NOMO-1 (cell line): Measurements from ENCODE around the gene KRTAP5-1.
"Not testable (repeated sequence)": the region's sequence is repeated elsewhere in the genome, so short reads cannot be mapped to it uniquely, and the experiment has no call there.

Experiments used
- DNase-seq, 2 experiments: peaks; one replicate each; lab custom pipeline; 2025; ENCODE audit not compliant: unreplicated experiment in 2 of 2; lab: John Stamatoyannopoulos, UW

Gene KRTAP5-1, protein sequence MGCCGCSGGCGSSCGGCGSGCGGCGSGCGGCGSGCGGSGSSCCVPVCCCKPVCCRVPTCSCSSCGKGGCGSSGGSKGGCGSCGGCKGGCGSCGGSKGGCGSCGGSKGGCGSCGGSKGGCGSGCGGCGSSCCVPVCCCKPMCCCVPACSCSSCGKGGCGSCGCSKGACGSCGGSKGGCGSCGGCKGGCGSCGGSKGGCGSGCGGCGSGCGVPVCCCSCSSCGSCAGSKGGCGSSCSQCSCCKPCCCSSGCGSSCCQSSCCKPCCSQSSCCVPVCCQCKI

DNA sequence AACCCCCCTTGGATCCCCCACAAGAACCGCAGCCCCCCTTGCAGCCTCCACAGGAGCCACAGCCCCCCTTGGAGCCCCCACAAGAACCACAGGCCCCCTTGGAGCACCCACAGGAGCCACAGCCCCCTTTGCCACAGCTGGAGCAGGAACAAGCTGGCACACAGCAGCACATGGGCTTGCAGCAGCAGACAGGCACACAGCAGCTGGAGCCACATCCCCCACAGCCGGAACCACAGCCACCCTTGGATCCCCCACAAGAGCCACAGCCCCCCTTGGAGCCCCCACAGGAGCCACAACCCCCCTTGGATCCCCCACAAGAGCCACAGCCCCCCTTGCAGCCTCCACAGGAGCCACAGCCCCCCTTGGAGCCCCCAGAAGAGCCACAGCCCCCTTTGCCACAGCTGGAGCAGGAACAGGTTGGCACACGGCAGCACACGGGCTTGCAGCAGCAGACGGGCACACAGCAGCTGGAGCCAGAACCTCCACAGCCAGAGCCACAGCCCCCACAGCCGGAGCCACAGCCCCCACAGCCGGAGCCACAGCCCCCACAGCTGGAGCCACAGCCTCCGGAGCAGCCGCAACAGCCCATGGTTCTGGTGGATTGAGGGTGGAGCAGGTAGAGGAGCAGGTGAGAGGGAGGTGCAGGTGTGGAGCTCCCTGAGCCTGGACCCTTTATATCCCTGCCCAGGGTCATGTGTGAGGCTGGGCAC is at the start of gene KRTAP5-1:
Gene KRTAP5-1 (minus strand): TSS at position 623 of the 710 bp plus-strand sequence. CDS start 34 bp downstream, at position 589.
- DNase-seq = not testable (repeated sequence)

DNA sequence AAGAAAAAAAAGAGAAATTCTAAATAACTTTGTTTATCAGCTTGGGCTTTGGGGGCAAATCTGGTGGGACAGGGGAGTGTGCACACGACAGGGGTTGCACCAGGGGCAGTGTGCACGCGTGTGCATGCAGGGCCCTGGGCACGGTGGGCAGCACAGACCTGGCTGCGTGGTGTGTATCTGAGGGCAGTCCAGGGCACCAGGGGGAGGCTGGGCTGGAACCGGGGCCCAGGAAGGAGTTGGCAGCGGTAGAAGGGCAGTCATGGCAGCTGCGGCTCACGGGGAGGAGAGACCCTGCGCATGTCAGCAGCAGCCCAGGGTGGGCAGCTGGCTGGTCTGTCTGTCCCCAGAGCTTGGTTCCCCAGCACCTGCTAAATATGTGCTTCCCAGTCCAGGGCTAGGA is 48.8 kb upstream of the KRTAP5-1 start:
- DNase-seq = no peak

DNA sequence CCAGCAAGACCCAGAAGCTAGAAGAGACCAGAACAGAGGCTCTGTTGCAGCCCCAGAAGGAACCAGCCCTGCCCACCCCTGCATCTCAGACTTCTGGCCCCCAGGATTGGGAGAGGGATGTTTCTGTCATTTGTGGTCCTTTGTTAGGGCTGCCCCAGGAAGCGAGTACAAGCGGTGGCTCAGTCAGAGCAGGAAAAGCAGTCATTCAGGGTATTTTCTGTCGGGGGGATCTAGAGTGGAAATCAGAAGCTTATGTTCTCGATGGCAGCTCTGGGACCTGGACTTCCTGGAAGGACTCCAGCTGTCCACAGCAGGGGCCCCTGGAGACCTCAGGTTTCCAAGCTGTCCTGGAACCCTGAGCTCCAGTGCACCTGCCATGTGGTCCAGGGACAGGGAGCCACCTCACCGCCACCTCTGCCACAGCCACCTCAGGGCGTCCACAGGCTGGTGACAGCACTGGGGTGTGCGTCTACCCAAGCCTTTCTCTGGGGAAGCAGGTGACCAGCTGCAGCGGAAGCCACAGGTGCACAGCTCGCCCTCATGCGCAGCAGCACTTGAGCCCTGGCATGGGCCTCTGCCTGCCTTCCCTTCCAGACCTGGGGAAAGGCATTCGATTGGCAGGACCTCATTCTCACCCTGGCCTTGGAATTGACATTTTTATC is 47.1 kb upstream of the KRTAP5-1 start:
- DNase-seq = no peak

DNA sequence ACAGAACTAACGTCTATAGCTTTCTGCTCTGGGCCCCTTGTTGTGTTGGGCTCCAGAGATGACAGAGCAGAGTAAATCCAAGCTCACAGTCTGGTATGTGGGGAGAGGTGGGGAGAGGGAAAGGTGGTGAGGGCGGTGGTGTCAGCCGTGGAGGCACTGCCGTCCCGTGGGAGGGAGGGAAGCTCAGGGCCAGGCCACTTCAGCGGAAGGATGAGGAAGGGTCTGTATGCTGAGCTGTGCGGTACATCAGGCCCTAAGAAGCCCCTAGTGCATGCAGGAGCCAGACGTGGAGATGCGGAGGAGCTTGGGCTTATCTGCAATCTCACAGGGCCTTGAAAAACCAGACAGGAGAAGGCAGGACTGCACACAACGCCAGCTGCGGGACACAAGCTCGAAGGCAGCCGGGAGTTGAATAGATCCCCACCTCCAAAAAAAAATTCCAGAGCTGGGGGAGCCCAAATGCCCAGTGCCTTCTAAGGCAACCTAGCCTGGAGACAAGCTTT is 46.0 kb upstream of the KRTAP5-1 start:
- no peak for DNase-seq

DNA sequence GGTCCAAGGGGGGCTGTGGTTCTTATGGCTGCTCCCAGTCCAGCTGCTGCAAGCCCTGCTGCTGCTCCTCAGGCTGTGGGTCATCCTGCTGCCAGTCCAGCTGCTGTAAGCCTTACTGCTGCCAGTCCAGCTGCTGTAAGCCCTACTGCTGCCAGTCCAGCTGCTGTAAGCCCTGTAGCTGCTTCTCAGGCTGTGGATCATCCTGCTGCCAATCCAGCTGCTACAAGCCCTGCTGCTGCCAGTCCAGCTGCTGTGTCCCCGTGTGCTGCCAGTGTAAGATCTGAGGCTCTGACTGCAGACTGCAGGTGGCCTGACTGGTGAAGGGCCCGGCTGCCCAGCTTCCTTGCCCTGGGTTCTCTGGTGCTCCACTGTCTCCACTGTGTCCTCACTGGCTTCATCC is 45.2 kb upstream of the KRTAP5-1 start:
- no peak for DNase-seq

DNA sequence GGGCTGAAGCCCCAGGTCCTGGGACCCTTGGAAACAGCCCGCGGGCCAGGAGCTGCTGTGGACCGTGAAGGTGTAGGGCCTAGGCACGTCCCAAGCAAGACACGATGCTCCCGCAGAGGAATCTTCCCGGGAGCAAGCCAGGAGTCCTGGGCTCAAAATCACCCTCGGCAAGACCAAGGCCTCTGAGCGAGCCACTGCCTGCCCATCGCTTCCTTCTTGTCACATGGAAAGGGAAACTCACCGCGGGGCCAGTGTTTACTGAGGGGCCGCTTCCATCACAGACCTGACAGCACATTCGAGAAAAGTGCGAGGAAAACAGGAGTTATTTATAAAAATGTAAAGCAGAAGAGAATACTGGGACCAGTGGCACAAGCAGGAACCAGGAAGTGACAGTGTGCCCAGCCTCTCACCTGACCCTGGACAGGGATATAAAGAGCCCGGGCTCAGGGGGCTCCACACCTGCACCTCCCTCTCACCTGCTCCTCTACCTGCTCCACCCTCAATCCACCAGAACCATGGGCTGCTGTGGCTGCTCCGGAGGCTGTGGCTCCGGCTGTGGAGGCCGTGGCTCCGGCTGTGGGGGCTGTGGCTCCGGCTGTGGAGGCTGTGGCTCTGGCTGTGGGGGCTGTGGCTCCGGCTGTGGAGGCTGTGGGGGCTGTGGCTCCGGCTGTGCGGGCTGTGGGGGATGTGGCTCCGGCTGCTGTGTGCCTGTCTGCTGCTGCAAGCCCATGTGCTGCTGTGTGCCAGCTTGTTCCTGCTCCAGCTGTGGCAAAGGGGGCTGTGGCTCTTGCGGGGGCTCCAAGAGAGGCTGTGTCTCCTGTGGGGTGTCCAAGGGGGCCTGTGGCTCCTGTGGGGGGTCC is 44.5 kb upstream of the KRTAP5-1 start, which contains the start of gene KRTAP5-5:
Gene KRTAP5-5 (plus strand): TSS at position 450 of the 860 bp plus-strand sequence. CDS start 66 bp downstream, at position 516.
- no peak for DNase-seq

DNA sequence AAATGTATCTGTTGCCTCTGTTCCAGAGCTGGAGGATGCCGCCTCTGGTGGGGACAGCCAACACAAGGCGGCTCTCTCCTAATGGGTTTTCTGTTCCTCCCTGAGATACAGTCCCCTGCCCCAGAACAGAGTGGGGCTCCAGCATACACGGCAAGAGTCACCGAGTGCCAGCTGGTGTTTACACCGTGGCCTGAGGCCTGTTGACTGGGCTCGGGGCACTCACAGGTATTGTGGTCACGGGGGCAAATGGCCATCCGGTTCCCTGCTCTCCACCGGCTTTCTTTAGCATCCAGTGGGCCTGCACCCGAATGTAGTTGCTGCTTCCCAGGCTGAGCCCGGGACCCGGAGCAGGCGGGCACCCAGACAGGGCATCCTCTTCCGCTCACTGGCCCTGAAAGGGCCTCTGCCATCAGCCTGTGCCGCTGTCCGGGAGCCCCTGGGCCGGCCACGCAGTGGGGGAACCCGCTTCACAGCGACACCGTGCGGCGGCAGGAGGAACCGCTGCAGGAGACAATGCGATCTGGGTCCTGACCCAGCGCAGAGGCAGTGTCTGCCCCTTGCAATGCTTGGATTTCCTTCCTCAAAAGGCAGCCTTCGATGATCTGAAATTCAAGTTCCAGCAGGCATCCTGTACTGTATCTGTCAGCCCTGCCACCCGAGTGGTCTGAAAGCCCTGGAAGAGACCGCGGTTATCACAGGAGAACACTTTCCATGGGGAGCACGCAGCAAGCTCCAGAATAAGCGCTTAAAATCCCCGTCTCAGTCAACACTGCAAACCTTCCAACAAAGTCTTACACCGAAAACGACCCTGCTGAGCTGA is 43.6 kb upstream of the KRTAP5-1 start:
- peak; percentile 20 to 49 for DNase-seq

DNA sequence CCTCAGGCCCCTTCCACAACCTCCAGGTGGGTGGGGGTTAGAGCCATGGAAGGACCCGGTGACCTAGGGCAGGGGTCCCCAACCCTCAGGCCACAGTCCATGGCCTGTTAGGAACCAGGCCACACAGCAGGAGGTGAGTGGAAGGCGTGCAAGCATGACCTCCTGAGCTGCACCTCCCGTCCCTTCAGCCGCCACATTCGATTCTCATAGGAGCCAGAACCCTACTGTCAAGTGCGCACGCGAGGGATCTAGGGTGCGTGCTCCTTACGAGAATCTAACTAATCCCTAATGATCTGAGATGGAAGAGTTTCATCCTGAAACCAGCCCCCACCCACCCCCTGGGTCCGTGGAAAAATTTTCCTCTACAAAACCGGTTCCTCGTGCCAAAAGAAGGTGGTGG is 40.5 kb upstream of the KRTAP5-1 start:
- no peak for DNase-seq

DNA sequence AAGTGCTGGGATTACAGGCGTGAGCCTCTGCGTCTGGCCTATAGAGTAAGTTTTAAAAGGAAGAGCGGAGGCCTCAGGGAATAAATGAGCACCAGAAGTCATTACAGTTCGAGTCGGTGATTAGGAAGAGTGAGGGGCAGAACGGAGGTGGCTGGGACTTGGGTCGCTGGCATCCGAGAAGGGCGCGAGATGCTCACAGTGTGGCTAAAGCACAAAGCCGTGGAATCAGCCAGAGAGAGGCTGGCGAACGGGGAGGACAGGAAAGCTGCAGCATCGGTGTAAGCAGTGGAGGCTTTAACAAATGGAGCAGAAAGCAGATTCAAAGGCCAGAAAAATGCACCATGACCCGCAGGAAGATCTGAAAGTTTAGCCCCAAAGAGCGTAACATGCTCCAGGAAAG is 39.5 kb upstream of the KRTAP5-1 start:
- DNase-seq = no peak

DNA sequence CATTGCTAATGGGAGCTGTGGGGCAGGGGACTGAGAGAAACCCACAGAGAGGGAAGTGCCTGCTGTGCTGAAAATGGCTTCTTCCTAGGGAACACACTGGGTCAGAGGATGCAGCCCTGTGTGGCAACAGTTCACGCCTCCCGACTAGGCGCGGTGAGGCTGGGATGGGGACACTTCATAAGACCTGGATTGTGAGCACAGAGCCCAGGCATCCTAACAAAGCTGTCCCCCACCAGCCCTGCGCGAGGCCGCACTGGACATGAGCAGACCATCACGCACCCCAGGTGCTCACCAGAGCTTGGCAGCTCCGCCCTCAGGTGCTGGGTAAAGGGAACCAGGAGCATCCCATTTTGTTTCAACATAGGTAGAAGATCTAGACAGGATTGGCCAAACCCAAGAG is 38.6 kb upstream of the KRTAP5-1 start:
- DNase-seq = no peak

DNA sequence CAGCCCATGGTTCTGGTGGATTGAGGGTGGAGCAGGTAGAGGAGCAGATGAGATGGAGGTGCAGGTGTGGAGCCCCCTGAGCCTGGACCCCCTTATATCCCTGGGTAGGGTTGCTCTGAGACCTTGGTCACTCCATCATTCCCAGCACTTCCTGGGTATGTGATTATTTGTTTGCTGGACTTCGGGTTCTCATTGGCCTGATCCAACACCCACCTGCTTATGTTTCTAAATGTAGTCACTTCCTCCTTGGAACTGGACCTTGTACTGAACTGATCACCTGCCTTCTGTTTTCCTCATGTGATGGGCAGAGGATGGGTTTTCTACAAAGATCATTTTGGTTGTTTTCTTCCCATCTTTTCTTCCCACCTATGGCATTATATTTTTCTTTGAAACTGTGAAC is 37.0 kb upstream of the KRTAP5-1 start, which contains the start of gene KRTAP5-4:
Gene KRTAP5-4 (minus strand): TSS at position 53 of the 400 bp plus-strand sequence. CDS start 45 bp downstream, at position 8.
- no peak for DNase-seq

DNA sequence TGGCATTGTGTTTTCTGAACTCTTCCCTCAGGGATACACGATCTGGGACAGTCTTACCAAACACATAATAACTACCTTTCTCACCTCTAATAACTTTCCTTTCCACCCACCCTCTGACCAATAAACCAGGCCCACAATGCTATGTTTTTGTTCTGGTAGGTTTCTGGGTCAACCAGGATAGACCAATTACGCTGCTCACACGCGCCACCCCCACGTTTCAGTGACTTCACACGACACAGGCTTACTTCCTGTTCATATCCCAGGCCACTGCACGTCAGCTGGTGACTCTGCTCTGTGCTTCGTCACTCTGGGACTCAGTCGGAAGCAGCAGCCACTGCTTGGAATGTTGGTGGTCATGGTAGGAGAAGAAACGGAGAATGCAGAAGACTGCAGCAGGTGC is 34.4 kb upstream of the KRTAP5-1 start:
- no peak for DNase-seq

DNA sequence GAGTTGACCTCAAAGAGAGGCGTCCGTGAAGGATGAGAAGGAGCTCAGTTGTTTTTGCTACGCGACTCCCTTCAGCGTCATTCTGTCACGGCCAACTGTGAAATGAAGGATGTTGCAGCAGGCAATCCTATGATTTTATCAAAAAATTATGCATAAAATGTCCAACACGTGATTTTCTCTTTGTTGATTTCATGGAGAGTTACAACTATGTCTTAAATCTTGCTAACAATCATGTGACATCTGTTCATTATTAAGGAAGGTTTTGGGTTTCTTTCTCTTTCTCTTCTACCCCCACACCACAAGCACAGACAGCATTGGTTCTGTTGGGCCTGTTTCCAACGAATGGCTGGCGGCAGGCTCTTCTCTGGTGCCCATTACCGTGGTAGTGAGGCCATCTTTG is 33.1 kb upstream of the KRTAP5-1 start:
- DNase-seq = no peak

DNA sequence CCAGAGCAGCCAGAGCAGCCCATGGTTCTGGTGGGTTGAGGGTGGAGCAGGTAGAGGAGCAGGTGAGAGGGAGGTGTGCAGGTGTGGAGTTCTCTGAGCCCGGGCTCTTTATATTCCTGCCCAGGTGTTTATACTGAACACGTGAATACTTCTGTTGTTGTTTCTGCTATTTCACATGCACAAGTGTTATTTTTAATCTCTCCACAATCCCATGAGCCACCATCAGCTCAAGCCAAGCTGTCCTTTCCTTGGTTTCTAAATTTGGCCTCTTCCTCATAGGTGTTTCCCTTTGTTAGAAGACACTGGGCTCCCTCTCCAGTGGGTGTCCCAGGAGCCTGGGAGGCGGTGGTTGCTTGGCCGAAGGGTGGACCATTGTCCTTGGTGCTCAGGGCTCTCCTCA is 23.3 kb upstream of the KRTAP5-1 start, which contains the start of gene KRTAP5-3:
Gene KRTAP5-3 (minus strand): TSS at position 101 of the 400 bp plus-strand sequence. CDS start 78 bp downstream, at position 23.
- no peak for DNase-seq

DNA sequence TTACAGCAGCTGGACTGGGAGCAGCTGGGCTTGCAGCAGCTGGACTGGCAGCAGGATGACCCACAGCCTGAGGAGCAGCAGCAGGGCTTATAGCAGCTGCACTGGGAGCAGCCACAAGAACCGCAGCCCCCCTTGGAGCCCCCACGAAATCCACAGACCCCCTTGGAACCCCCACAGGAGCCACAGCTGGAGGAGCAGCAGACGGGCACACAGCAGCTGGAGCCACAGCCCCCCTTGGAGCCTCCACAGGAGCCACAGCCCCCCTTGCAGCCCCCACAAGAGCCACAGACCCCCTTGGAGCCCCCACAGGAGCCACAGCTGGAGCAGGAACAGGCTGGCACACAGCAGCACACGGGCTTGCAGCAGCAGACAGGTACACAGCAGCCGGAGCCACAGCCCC is 22.8 kb upstream of the KRTAP5-1 start:
- DNase-seq = not testable (repeated sequence)

DNA sequence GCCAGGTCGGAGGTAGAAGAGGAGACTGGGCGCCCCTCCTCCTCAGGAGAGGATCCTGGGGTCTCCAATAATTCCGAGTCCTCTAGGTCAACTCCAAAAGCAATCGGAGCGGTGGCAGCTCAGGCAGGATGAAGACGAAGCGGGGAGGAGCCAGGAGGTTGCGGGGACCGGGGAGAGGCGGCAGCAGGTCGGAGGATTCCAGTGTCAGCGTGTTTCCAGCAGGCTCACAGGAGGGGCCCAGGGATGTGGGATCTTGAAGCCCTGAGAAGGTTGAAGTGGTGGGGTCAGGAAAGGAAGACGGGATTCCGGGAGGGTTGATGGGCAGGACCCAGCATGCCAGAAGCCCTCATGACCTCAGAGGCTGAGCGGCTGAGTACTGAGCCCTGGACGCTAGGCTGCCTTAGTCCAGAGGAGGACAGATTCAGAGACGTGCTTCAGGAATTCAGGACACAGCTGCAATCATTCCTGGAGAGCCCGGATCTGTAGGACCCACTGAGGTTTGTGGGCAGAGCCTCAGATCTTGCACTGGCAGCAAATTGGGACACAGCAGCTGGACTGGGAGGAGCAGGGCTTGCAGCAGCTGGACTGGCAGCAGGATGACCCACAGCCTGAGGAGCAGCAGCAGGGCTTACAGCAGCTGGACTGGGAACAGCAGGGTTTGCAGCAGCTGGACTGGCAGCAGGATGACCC is 22.2 kb upstream of the KRTAP5-1 start:
- not testable (repeated sequence) for DNase-seq

DNA sequence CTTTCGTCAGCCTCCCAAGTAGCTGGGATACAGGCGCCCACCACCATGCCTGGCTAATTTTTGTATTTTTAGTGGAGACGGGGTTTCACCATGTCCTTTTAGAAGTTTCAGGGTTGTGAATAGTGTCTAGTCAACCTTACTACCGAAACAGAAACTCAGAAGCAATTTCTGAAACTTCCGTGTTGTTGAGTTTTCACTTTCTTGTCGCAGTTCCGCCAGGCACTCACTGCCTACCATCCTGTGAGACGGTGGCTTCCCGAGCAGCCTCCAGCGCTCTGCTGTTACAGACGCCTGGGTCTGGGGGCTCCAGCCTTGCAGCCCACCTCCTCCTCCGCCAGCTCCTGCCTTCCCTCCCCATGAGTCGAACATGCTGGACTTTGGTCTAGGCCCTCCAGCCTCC is 20.8 kb upstream of the KRTAP5-1 start:
- peak; percentile 10 to 63 for DNase-seq

DNA sequence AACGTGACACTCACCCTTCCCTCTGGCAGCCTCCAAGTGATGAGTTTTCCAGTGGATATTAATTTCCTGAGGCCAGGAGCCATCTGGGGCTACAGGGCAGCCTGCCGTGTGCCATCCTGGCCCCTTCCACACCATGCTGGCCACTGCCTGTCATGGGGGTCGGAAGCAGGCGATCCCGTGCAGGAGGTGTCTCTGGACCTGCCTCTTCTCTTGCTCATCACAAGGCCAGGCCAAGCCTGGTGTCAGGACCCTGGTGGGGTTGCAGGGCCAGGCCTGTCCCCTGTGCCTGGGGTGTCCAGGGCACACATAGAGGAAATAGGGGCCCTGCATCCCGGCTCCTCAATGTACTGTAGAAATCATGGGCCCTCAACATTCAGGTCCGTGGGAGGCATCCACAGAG is 19.6 kb upstream of the KRTAP5-1 start:
- no peak for DNase-seq

DNA sequence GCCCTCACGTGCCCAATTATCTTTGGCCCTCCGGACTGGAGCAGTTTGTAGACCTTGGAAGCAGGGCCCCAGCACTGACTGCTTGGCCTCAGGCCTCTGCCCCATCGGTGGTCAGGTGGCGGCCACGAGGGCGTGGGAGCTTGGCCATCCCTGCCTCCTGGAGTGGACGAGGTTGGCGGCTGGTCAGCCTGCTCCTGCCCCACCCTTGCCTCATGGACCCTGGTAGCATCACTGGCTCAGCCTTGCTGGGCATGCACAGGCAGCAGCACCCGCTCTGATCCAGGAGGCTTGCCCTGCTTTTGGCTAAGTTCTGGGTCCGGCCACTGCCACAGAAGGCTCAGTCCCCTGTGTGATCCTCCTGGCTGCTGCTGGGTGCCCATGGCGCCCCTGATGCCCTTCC is 19.1 kb upstream of the KRTAP5-1 start:
- DNase-seq = no peak
